ENCODE data around the gene IL17C. TPM values are rescaled to one million over a fixed set of nuclear protein-coding genes. Genes with fewer than 3 reads are reported as not detected.

The IL17C gene
- total and polyA plus RNA-seq, 8 donors: 0.87 to 1.2 TPM; not detected in 6

GRCh38 chr16:88596483-88596882, 41.9 kb upstream of the IL17C start:
- no peak for DNase-seq
- Histone ChIP-seq H3K36me3 (peaks cover 26 to 74% (median 67%) of the 10 kb centered on the region in 4 donors), H3K27me3 (no peaks in the 10 kb centered on the region), H3K4me1 (peaks cover 0 to 27% (median 4%) of the 10 kb centered on the region in 4 donors), H3K4me3 (no peak overlapping the region), H3K9me3 (no peaks in the 10 kb centered on the region), H3K27ac (peak overlapping the region in 1 of 5 donors; percentile 43)
- intact Hi-C loops (cut with DNase I; ENCODE audit: low total_unique reads): no loop called here
- 76 to 87% (median 79%) methylated on average over 3 of the region's 3 CpGs for WGBS, 5 donors
- TF ChIP-seq POLR2AphosphoS5 (IDR thresholded peaks at IDR 0.05) (no peak), POLR2A (IDR thresholded peaks at IDR 0.05) (no peak), EP300 (IDR thresholded peaks at IDR 0.05) (no peak)
- TF ChIP-seq, protein P1, sequence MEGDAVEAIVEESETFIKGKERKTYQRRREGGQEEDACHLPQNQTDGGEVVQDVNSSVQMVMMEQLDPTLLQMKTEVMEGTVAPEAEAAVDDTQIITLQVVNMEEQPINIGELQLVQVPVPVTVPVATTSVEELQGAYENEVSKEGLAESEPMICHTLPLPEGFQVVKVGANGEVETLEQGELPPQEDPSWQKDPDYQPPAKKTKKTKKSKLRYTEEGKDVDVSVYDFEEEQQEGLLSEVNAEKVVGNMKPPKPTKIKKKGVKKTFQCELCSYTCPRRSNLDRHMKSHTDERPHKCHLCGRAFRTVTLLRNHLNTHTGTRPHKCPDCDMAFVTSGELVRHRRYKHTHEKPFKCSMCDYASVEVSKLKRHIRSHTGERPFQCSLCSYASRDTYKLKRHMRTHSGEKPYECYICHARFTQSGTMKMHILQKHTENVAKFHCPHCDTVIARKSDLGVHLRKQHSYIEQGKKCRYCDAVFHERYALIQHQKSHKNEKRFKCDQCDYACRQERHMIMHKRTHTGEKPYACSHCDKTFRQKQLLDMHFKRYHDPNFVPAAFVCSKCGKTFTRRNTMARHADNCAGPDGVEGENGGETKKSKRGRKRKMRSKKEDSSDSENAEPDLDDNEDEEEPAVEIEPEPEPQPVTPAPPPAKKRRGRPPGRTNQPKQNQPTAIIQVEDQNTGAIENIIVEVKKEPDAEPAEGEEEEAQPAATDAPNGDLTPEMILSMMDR (IDR thresholded peaks at IDR 0.05): no peak

DNA sequence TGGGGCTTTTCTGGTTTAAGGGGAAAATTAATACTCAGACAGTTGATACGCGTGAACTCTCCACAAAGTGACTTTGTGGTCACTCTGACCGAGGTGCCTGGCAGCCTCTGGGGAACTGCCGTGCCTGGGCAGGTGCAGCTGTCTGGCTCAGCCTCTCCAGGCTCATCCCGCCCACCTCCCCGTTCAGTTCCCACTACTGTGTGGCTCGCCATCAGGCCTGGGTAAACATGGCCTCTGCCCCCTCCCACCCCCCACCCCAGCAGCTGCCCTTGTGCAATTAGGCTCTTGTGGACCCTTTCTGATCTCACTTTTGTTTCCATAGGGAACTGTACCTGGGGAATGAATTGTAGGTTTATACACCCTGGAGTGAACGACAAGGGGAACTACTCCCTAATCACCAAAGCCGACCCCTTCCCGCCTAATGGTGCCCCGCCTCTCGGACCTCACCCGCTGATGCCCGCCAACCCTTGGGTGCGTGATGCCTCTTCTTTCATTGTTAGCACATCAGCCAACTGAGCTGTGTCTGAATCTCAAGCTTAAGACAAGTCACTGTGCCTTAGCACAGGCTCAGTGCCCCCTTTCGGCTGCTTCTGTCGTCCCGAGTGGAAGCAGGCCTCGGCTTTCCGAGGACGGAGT, 40.4 kb upstream of the IL17C start:
- Histone ChIP-seq H3K27ac (peak overlapping the region in 4 of 5 donors; percentile 26 to 70 (median 60)), H3K9me3 (no peaks in the 10 kb centered on the region), H3K4me1 (peaks cover 0 to 27% (median 4%) of the 10 kb centered on the region in 4 donors), H3K4me3 (no peak overlapping the region), H3K36me3 (peaks cover 35 to 82% (median 77%) of the 10 kb centered on the region in 4 donors), H3K27me3 (no peaks in the 10 kb centered on the region)
- no peak for DNase-seq
- TF ChIP-seq, protein P1 (IDR thresholded peaks at IDR 0.05): no peak
- no peak for TF ChIP-seq EP300 (IDR thresholded peaks at IDR 0.05)
- TF ChIP-seq POLR2AphosphoS5 (IDR thresholded peaks at IDR 0.05): no peak
- no peak for TF ChIP-seq POLR2A (IDR thresholded peaks at IDR 0.05)
- WGBS, 5 donors: 82 to 89% (median 86%) methylated on average over 20 to 21 of the region's 21 CpGs
- intact Hi-C loops (cut with DNase I; ENCODE audit: low total_unique reads): no loop called here

DNA sequence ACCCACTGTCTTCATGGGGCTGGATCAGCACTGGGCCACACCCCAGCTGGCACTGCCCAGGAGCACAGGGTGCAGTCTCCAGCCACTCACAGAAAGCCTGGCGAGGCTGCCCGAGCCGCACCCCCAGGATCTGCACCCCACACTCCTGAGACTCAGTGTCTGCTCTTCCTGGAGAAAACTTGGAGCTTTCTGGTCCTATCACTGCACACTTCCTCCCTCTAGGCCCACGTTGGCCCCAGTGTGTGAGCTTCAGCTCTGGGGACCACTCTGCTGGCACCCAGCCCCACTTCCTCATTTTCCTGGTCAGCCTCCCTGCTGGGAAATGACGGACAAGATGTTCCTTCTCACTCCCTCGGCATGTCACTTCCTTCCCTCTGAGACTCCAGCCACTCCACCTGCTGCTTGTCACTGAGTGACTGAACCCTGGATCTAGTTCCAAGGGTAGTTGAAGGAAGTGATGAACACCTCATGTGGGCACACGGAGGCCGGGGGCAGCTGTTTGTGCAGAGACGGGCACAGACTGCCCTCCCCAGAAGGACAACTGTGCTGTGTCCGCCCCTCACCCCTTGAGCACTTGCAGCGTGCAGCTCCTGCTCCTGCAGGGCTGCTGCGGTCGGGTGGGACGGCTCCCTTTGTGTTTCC, 39.2 kb upstream of the IL17C start:
- intact Hi-C loops (cut with DNase I; ENCODE audit: low total_unique reads): no loop called here
- no peaks in the 10 kb centered on the region for H3K27me3 ChIP-seq
- 74 to 86% (median 82%) methylated on average over 14 of the region's 14 CpGs for whole genome bisulfite sequencing, 5 donors
- peak; percentile 42 to 50 for DNase-seq
- TF ChIP-seq, protein P1 (IDR thresholded peaks at IDR 0.05): no peak
- TF ChIP-seq POLR2AphosphoS5 (IDR thresholded peaks at IDR 0.05): peak; percentile 23 to 44 (median 36)
- peak; percentile 27 for TF ChIP-seq EP300 (IDR thresholded peaks at IDR 0.05)
- H3K9me3 ChIP-seq: no peaks in the 10 kb centered on the region
- H3K36me3 ChIP-seq: peaks cover 39 to 82% (median 76%) of the 10 kb centered on the region in 4 donors
- peaks cover 0 to 27% (median 4%) of the 10 kb centered on the region in 4 donors for H3K4me1 ChIP-seq
- H3K27ac ChIP-seq: peak overlapping the region; percentile 23 to 70 (median 63)
- no peak overlapping the region for H3K4me3 ChIP-seq

- 81 to 89% (median 88%) methylated on average over 23 to 25 of the region's 25 CpGs for WGBS, 5 donors
- Histone ChIP-seq H3K27ac (peak overlapping the region in 4 of 5 donors; percentile 44 to 70 (median 65)), H3K27me3 (no peaks in the 10 kb centered on the region), H3K4me1 (peaks cover 0 to 27% (median 4%) of the 10 kb centered on the region in 4 donors), H3K36me3 (peaks cover 42 to 85% (median 81%) of the 10 kb centered on the region in 4 donors), H3K9me3 (no peaks in the 10 kb centered on the region), H3K4me3 (no peak overlapping the region)
- intact Hi-C loops (cut with DNase I; ENCODE audit: low total_unique reads): no loop called here
- no peak for DNase-seq
- TF ChIP-seq, protein P1 (IDR thresholded peaks at IDR 0.05): no peak
- TF ChIP-seq POLR2A (IDR thresholded peaks at IDR 0.05): no peak
- no peak for TF ChIP-seq EP300 (IDR thresholded peaks at IDR 0.05)
- no peak for TF ChIP-seq POLR2AphosphoS5 (IDR thresholded peaks at IDR 0.05)
Measured at GRCh38 chr16:88599825-88600538, 38.4 kb upstream of the IL17C start.
